B cell (primary cell): ENCODE data around the gene SCN3B. TPM values are rescaled to one million over a fixed set of nuclear protein-coding genes. Genes with fewer than 3 reads are reported as not detected.

Experiments used
- ATAC-seq: fragments of 200-7000 bp; cut with Tn5 transposase; one replicate; pipeline ENCODE4 v1.10.0; 2021; ENCODE audit warnings: low read depth, mild to moderate bottlenecking, moderate number of reproducible peaks, moderate library complexity
- CTCF ChIA-PET: fragments of 350-600 bp; sonication (Branson Sonifier 250); formaldehyde crosslinking; loops from one replicate; lab custom pipeline; 2021; ENCODE audit warnings: antibody characterized with exemption, inconsistent platforms; lab: Charles Lee
- POLR2A ChIA-PET: fragments of 350-600 bp; sonication (Branson Sonifier 250); formaldehyde crosslinking; loops from one replicate; lab custom pipeline; 2021; ENCODE audit warnings: antibody characterized with exemption; lab: Charles Lee
- DNase-seq: peaks from one replicate; pipeline ENCODE4 v3.0.0; 2013
- H2AFZ ChIP-seq: 2 replicates; pipeline ENCODE4 v1.6.1; 2012; ENCODE audit warnings: mild to moderate bottlenecking, low read depth, low read length; ENCODE audit not compliant: insufficient read depth, poor library complexity, severe bottlenecking
- H3K27ac ChIP-seq, 2 donors: 1 replicate in 1 of 2; 2 replicates in 1 of 2; pipeline ENCODE4 v1.5.1; 2012 to 2013; ENCODE audit warnings: low read length in 2 of 2, mild to moderate bottlenecking in 2 of 2, moderate library complexity in 1 of 2
- H3K27me3 ChIP-seq, 4 experiments: fragments of 200-600 bp in 1 of 4; sonication (generic) in 1 of 4; replicated peaks in 1 of 4; 1 replicate in 2 of 4; 2 replicates in 2 of 4; pipeline versions ENCODE4 v1.6.1 to v1.7.0; 2013 to 2016; ENCODE audit warnings: low read length in 3 of 4, mild to moderate bottlenecking in 2 of 4, mixed read lengths in 1 of 4, moderate library complexity in 1 of 4; ENCODE audit not compliant: insufficient read depth in 4 of 4, control insufficient read depth in 3 of 4; ENCODE audit errors: control extremely low read depth in 1 of 4
- H3K36me3 ChIP-seq, 2 experiments: replicated peaks in 1 of 2; 1 replicate in 1 of 2; 2 replicates in 1 of 2; pipeline versions ENCODE4 v1.6.1 to v1.7.1; 2013; ENCODE audit warnings: low read length in 1 of 2; ENCODE audit not compliant: insufficient read depth in 2 of 2, control insufficient read depth in 1 of 2; ENCODE audit errors: control extremely low read depth in 1 of 2, extremely low read depth in 1 of 2
- H3K4me1 ChIP-seq, 2 donors: fragments of 200-600 bp in 1 of 2; sonication (generic) in 1 of 2; 1 replicate in 1 of 2; 2 replicates in 1 of 2; pipeline versions ENCODE4 v1.5.1 to v1.6.1; 2013 to 2017; ENCODE audit warnings: low read length in 2 of 2; ENCODE audit not compliant: control insufficient read depth in 2 of 2, insufficient read depth in 2 of 2
- H3K4me2 ChIP-seq: replicated peaks from 2 replicates; pipeline ENCODE3; 2012; ENCODE audit warnings: mild to moderate bottlenecking, low read depth, low read length; ENCODE audit not compliant: poor library complexity, severe bottlenecking
- H3K4me3 ChIP-seq, 5 experiments: fragments of 200-600 bp in 1 of 5; sonication (generic) in 1 of 5; 1 replicate in 3 of 5; 2 replicates in 2 of 5; pipeline versions ENCODE4 v1.5.1 to v1.7.0; 2011 to 2016; ENCODE audit warnings: low read length in 4 of 5, mild to moderate bottlenecking in 4 of 5, low read depth in 2 of 5, control low read depth in 1 of 5, moderate library complexity in 1 of 5; ENCODE audit not compliant: insufficient read depth in 1 of 5; ENCODE audit errors: control extremely low read depth in 1 of 5, extremely low read depth in 1 of 5
- H3K79me2 ChIP-seq: fragments of 200-600 bp; sonication (generic); one replicate; pipeline ENCODE4 v1.6.0; 2016; ENCODE audit warnings: low read length; ENCODE audit not compliant: control insufficient read depth, insufficient read depth
- H3K9ac ChIP-seq: fragments of 200-600 bp; sonication (generic); 2 replicates; pipeline ENCODE4 v1.6.1; 2017; ENCODE audit warnings: mild to moderate bottlenecking, low read length, moderate library complexity
- H3K9me3 ChIP-seq, 3 donors: one replicate each; pipeline versions ENCODE4 v1.6.1 to v1.7.1; 2013; ENCODE audit warnings: low read length in 2 of 3; ENCODE audit not compliant: control insufficient read depth in 2 of 3, insufficient read depth in 1 of 3; ENCODE audit errors: control extremely low read depth in 1 of 3
- H4K20me1 ChIP-seq: 2 replicates; pipeline ENCODE4 v1.6.0; 2012; ENCODE audit warnings: mild to moderate bottlenecking, low read length; ENCODE audit not compliant: insufficient read depth, control insufficient read depth, poor library complexity, severe bottlenecking
- H3K27ac Mint-ChIP-seq: one replicate; pipeline ENCODE4 v1.8.0; 2021; ENCODE audit warnings: mixed read lengths
- H3K27me3 Mint-ChIP-seq: one replicate; pipeline ENCODE4 v1.8.0; 2021; ENCODE audit warnings: mixed read lengths
- H3K4me1 Mint-ChIP-seq: one replicate; pipeline ENCODE4 v1.8.0; 2021; ENCODE audit warnings: mixed read lengths
- H3K4me3 Mint-ChIP-seq: one replicate; pipeline ENCODE4 v1.8.0; 2021; ENCODE audit warnings: mixed read lengths
- H3K9me3 Mint-ChIP-seq: one replicate; pipeline ENCODE4 v1.8.0; 2022; ENCODE audit warnings: mixed read lengths; ENCODE audit not compliant: insufficient read depth
- CTCF ChIP-seq: fragments of 200-600 bp; IDR thresholded peaks from one replicate; pipeline ENCODE4 v1.8.0; 2022; ENCODE audit warnings: antibody characterized with exemption, mild to moderate bottlenecking
- EZH2 ChIP-seq: IDR thresholded peaks from 2 replicates; pipeline ENCODE4 v1.6.1; 2012; ENCODE audit warnings: borderline replicate concordance, low read depth, mild to moderate bottlenecking, moderate library complexity, low read length; ENCODE audit not compliant: insufficient read depth, poor library complexity, severe bottlenecking
- WGBS: methylation state at CpG from one replicate; pipeline ENCODE4 v1.1.5; 2013; ENCODE audit warnings: missing lambda C conversion rate; ENCODE audit not compliant: insufficient coverage; 5-methylcytosine and 5-hydroxymethylcytosine counted together
- intact Hi-C: fragments of 100-400 bp; cut with micrococcal nuclease; formaldehyde crosslinking; loops from one replicate; pipeline ENCODE4 v1.10.0; 2022
- polyA plus RNA-seq: library from polyadenylated mRNA; depleted of rRNA; stranded (reverse); fragments of >200 nt; gene quantifications from 2 replicates; pipeline ENCODE4 v1.2.3, GENCODE V29; 2012
- total RNA-seq, 2 donors: library from RNA; stranded (reverse); fragments of 120-200 nt in 1 of 2; gene quantifications; 1 replicate in 1 of 2; 2 replicates in 1 of 2; pipeline versions ENCODE4 v1.2.3 to v1.2.4, GENCODE V29; 2013 to 2022

Gene SCN3B
- total and polyA plus RNA-seq, 2 donors (not counting 1 experiment from before 2014, with no cell fraction given) = not detected

GRCh38 chr11:123674297-123674696 is 19.9 kb upstream of the SCN3B start:
- Histone ChIP-seq H3K9me3 (peaks cover 0 to under 1% (median 0%) of the 10 kb centered on the region in 3 donors), H3K4me3 (no peak overlapping the region), H3K27ac (no peak overlapping the region), H3K27me3 (peaks cover 0 to 2% (median 0%) of the 10 kb centered on the region in 4 experiments), H3K4me1 (no peaks in the 10 kb centered on the region), H3K36me3 (no peaks in the 10 kb centered on the region), H3K9ac (no peak overlapping the region), H3K4me2 (no peak overlapping the region), H3K79me2 (no peaks in the 10 kb centered on the region), H4K20me1 (no peaks in the 10 kb centered on the region), H2AFZ (no peak overlapping the region)
- ChIA-PET CTCF (no interaction called here), POLR2A (no interaction called here)
- no peaks in the 10 kb centered on the region for H3K9me3 Mint-ChIP-seq
- TF ChIP-seq EZH2 = no peak
- TF ChIP-seq CTCF = no peak
- H3K27me3 Mint-ChIP-seq = peaks cover 9% of the 10 kb centered on the region
- no peak overlapping the region for H3K27ac Mint-ChIP-seq
- ATAC-seq (no peak), DNase-seq (no peak)
- no CpG with 5 or more reads among the region's 2 CpGs for WGBS
- H3K4me1 Mint-ChIP-seq = no peaks in the 10 kb centered on the region
- intact Hi-C loops = no loop called here
- H3K4me3 Mint-ChIP-seq = no peak overlapping the region

GRCh38 chr11:123672568-123672967 is 18.1 kb upstream of the SCN3B start:
- intact Hi-C loops = no loop called here

More at GRCh38 chr11:123672568-123672967, 18.1 kb upstream of the SCN3B start:
- H3K9ac ChIP-seq = no peak overlapping the region
- Mint-ChIP-seq H3K4me3 (no peak overlapping the region), H3K27ac (no peak overlapping the region), H3K9me3 (no peaks in the 10 kb centered on the region), H3K4me1 (no peaks in the 10 kb centered on the region), H3K27me3 (peaks cover 5% of the 10 kb centered on the region)
- CTCF ChIA-PET = no interaction called here
- POLR2A ChIA-PET = no interaction called here
- no peak for DNase-seq
- H3K4me1 ChIP-seq = no peaks in the 10 kb centered on the region
- H3K4me3 ChIP-seq = no peak overlapping the region
- no peaks in the 10 kb centered on the region for H4K20me1 ChIP-seq
- no peaks in the 10 kb centered on the region for H3K36me3 ChIP-seq
- H3K79me2 ChIP-seq = no peaks in the 10 kb centered on the region
- no peak overlapping the region for H3K27ac ChIP-seq
- H3K27me3 ChIP-seq = peaks cover 0 to 2% (median 0%) of the 10 kb centered on the region in 4 experiments
- WGBS = 77% methylated on average over 3 of the region's 5 CpGs
- H3K9me3 ChIP-seq = no peaks in the 10 kb centered on the region
- ATAC-seq = no peak
- H2AFZ ChIP-seq = no peak overlapping the region
- TF ChIP-seq CTCF = no peak
- TF ChIP-seq EZH2 = no peak
- H3K4me2 ChIP-seq = no peak overlapping the region
